Measurements from ENCODE around the gene MACO1.

DNA sequence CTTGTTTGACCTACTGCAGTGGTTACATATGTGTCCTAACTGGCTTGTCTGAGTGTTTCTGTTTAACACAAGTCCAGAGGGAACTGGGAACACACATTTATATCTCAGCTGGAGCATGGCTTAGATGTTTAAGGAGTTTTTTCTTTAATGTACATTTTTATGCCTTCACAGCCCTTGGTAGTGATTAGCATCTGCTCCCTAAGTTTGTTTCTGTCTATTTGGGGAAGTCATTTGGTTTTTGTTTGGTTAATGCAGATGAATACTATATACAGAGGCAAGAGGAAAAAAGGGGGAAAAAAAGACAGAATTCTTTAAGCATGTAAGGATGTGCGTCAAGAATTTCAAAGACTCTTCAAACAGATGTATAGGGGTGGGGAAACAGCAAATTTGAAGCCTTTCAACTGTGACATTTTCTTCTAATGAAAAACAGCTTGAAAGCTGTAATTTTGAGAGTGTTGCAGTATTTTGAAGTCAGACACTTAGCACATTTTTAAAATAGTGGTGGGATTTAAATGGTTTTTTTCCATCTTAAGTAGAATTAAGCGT is 15.4 kb downstream of the MACO1 start:
- TF ChIP-seq ZBTB7A (IDR thresholded peaks at IDR 0.05; ENCODE audit: low read depth): no peak
- no peak for TF ChIP-seq CEBPB (IDR thresholded peaks at IDR 0.05)
